Thymus (tissue), 11 donors: Measurements from ENCODE around the gene ZNF778. TPM values are rescaled to one million over a fixed set of nuclear protein-coding genes. Genes with fewer than 3 reads are reported as not detected.
"Not testable (repeated sequence)": the region's sequence is repeated elsewhere in the genome, so short reads cannot be mapped to it uniquely, and the experiment has no call there.

ENCODE experiments used
- DNase-seq, 9 donors: peaks; one replicate each; pipeline ENCODE4 v3.0.0-alpha.2; 2013; ENCODE audit warnings: low spot score in 9 of 9, low read depth in 6 of 9, missing footprints in 1 of 9
- H3K27ac ChIP-seq, 2 donors: one replicate each; pipeline ENCODE4 v1.5.1; 2013; ENCODE audit warnings: control low read depth in 1 of 2, low read depth in 1 of 2, low read length in 1 of 2, mild to moderate bottlenecking in 1 of 2, moderate library complexity in 1 of 2
- H3K27me3 ChIP-seq, 2 donors: one replicate each; pipeline ENCODE4 v1.5.1; 2013; ENCODE audit warnings: low read length in 1 of 2; ENCODE audit not compliant: control insufficient read depth in 2 of 2, insufficient read depth in 1 of 2
- H3K36me3 ChIP-seq, 2 donors: one replicate each; pipeline ENCODE4 v1.5.1; 2013; ENCODE audit warnings: low read length in 1 of 2, mild to moderate bottlenecking in 1 of 2, moderate library complexity in 1 of 2; ENCODE audit not compliant: control insufficient read depth in 2 of 2, insufficient read depth in 2 of 2
- H3K4me1 ChIP-seq, 2 donors: one replicate each; pipeline ENCODE4 v1.5.1; 2013; ENCODE audit warnings: low read length in 2 of 2; ENCODE audit not compliant: control insufficient read depth in 2 of 2, insufficient read depth in 2 of 2
- H3K4me3 ChIP-seq, 2 donors: one replicate each; pipeline ENCODE4 v1.5.1; 2013; ENCODE audit warnings: low read length in 2 of 2, control low read depth in 1 of 2, mild to moderate bottlenecking in 1 of 2
- H3K9me3 ChIP-seq, 2 donors: one replicate each; pipeline ENCODE4 v1.5.1; 2013; ENCODE audit warnings: low read length in 1 of 2, mild to moderate bottlenecking in 1 of 2; ENCODE audit not compliant: control insufficient read depth in 2 of 2, insufficient read depth in 1 of 2
- WGBS: extraction: QIAGEN DNeasy Blood & Tissue Kit; methylation state at CpG from one replicate; pipeline ENCODE4 v1.1.7; 2013; 5-methylcytosine and 5-hydroxymethylcytosine counted together
- polyA plus RNA-seq: library from polyadenylated mRNA; stranded (reverse); fragments of 200-250 nt; gene quantifications from one replicate; pipeline ENCODE4 v1.2.3, GENCODE V29; 2013
- total RNA-seq: library from RNA; stranded (reverse); fragments of 120-200 nt; gene quantifications from one replicate; pipeline ENCODE4 v1.2.4, GENCODE V29; 2013
- donor health status: healthy.

The ZNF778 gene
- total and polyA plus RNA-seq, 2 donors = 2.4 to 2.9 TPM

DNA sequence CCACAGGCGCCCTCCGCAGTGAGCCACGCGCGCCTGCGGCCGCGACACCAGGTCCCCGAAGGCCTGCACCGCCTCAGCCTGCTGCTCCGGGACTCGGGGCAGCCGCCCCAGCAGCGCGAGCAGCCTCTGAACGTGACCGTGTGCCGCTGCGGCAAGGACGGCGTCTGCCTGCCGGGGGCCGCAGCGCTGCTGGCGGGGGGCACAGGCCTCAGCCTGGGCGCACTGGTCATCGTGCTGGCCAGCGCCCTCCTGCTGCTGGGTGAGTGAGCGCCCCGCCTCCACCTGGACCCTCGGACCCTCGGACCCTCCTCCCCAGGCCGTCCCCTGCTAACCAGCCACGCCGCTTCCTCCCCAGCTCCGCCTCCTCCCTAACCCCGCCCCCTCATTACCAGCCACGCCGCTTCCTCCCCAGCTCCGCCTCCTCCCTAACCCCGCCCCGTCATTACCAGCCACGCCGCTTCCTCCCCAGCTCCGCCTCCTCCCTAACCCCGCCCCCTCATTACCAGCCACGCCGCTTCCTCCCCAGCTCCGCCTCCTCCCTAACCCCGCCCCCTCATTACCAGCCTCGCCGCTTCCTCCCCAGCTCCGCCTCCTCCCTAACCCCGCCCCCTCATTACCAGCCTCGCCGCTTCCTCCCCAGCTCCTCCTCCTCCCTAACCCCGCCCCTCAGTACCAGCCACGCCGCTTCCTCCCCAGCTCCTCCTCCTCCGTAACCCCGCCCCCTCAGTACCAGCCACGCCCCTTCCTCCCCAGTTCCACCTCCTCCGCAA, 25.1 kb upstream of the ZNF778 start:
- DNase-seq = peak in 4 of 9 donors; percentile 42 to 81 (median 62)
- H3K36me3 ChIP-seq, H3K4me1 ChIP-seq, H3K9me3 ChIP-seq, H3K27ac ChIP-seq: not testable (repeated sequence)
- WGBS = 3% methylated on average over 63 of the region's 63 CpGs
- Histone ChIP-seq H3K4me3 (peak overlapping the region in 1 of 2 donors; percentile 27), H3K27me3 (peaks cover 23 to 67% of the 10 kb centered on the region in 2 donors)

DNA sequence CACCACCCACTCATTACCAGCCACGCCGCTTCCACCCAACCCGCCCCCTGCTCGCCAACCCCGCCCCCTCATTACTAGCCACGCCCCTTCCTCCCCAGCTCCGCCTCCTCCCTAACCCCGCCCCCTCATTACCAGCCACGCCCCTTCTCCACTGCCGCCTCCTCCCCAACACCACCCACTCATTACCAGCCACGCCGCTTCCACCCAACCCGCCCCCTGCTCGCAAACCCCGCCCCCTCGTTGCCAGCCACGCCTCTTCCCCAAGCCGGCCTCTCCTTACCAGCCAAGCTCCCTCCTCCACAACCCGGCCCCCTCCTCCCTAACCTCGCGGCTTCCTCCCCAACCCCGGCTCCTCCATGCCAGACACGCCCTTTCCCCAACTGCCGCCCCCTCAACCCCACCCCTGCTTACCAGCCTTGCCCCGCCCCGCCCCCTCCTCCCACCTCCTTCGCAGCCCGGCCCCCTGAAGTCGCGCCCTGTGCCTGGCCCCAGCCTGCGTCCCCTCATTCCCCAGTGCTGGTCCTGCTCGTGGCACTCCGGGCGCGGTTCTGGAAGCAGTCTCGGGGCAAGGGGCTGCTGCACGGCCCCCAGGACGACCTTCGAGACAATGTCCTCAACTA, 24.4 kb upstream of the ZNF778 start:
- no peak overlapping the region for H3K27ac ChIP-seq
- DNase-seq = peak in 3 of 9 donors; percentile 43 to 55 (median 53)
- no peaks in the 10 kb centered on the region for H3K4me1 ChIP-seq
- H3K27me3 ChIP-seq = peaks cover 25 to 72% of the 10 kb centered on the region in 2 donors
- no peaks in the 10 kb centered on the region for H3K36me3 ChIP-seq
- H3K4me3 ChIP-seq = no peak overlapping the region
- no peaks in the 10 kb centered on the region for H3K9me3 ChIP-seq
- 11% methylated on average over 39 of the region's 39 CpGs for WGBS

DNA sequence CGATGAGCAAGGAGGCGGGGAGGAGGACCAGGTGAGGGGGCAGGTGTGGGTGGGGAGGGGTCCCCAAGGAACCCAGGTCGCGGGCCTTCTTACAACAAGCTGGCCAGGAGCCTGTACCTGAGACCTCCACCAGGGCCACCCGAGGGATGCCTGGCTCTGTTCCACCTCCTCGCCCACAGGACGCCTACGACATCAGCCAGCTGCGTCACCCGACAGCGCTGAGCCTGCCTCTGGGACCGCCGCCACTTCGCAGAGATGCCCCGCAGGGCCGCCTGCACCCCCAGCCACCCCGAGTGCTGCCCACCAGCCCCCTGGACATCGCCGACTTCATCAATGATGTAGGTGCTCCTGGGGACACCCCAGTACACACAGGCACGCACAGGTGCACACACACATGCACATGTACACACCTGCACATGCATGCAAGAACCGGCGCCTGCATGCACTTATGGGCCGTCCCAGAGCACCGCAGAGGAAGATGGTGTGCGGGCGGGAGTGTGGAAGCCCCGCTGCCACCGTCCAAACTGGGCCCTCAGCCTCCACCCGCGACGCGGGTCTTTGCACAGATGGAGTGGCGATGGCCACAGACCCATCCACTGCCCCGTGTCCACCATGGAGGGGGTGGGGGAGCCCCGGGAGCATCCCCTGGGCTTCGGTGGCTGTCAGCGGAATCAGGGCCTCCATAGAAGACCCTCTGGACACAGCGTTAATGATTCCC, 23.8 kb upstream of the ZNF778 start:
- Histone ChIP-seq H3K4me1 (no peaks in the 10 kb centered on the region), H3K4me3 (no peak overlapping the region)
- no peak for DNase-seq

DNA sequence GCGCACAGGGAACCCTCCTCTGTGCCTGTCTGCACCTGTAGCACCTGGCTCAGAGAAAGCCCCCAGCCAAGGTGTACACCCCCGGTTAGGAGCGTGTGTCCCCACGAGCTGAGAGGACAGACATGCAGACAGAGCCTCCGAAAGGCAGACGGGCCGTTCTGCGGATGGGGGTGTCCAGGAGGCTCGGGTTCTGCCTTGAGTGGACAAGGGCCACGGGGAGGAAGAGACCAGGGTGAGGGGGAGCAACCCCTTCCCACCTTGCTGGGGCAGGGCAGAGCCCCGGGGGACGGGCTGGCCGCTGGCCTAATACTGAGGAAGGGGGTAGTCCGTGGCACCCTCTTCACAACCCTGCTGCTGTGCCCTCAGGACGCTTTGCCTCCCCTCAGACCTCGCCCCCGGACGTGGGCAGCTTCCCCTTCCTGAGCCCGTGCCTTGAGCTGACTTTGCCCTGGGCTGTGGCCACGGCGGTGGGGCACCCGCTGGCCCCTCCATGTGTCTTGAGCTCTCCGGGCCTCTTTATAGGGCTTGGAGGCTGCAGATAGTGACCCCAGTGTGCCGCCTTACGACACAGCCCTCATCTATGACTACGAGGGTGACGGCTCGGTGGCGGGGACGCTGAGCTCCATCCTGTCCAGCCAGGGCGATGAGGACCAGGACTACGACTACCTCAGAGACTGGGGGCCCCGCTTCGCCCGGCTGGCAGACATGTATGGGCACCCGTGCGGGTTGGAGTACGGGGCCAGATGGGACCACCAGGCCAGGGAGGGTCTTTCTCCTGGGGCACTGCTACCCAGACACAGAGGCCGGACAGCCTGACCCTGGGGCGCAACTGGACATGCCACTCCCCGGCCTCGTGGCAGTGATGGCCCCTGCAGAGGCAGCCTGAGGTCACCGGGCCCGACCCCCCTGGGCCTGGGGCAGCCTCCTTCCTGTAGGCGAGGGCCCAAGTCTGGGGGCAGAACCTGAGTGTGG, 22.9 kb upstream of the ZNF778 start:
- Histone ChIP-seq H3K36me3 (no peaks in the 10 kb centered on the region), H3K4me3 (no peak overlapping the region), H3K27ac (no peak overlapping the region), H3K4me1 (no peaks in the 10 kb centered on the region), H3K9me3 (no peaks in the 10 kb centered on the region), H3K27me3 (peaks cover 36 to 84% of the 10 kb centered on the region in 2 donors)
- no peak for DNase-seq
- WGBS = 78% methylated on average over 45 of the region's 45 CpGs

More for the DNA sequence above, 23.8 kb upstream of the ZNF778 start:
- H3K27ac ChIP-seq = no peak overlapping the region
- WGBS = 88% methylated on average over 38 of the region's 38 CpGs
- H3K27me3 ChIP-seq = peaks cover 30 to 79% of the 10 kb centered on the region in 2 donors
- no peaks in the 10 kb centered on the region for H3K36me3 ChIP-seq
- H3K9me3 ChIP-seq = no peaks in the 10 kb centered on the region

DNA sequence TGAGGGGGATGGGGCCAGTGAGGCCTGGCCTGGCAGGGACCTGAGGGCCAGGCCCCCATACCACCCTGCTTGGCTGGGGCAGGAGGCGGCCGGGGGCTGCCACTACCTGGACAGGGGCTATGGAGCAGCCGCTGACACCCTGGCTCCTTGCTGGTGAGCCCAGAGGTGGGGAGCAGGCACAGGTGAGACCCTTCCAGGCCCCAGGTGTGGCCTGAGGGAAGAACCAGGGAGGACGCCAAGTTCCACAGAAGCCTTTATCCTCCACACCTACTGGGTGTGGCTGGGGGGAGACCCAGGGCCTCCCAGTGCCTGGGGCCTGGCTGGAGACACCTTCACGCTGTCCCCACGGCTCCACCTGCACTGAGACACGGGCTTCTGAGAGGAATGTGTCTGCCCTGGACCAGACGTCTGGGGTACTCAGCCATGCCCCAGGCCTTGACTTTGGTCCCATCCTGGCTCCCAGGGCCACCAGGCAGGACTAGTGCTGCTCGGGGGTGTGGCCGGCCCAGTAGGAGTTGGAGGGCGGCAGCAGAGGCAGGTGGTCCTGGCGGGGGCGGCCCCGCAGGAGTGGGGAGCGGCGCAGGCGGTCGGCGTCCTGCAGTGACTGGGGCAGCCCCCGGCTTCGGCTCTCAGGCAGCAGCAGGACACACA, 21.9 kb upstream of the ZNF778 start:
- no peak for DNase-seq
- peaks cover 0 to 6% of the 10 kb centered on the region in 2 donors for H3K4me1 ChIP-seq
- WGBS = 98% methylated on average over 21 of the region's 21 CpGs
- H3K27me3 ChIP-seq = peaks cover 46 to 84% of the 10 kb centered on the region in 2 donors
- no peaks in the 10 kb centered on the region for H3K36me3 ChIP-seq
- H3K4me3 ChIP-seq = no peak overlapping the region
- no peak overlapping the region for H3K27ac ChIP-seq
- no peaks in the 10 kb centered on the region for H3K9me3 ChIP-seq

DNA sequence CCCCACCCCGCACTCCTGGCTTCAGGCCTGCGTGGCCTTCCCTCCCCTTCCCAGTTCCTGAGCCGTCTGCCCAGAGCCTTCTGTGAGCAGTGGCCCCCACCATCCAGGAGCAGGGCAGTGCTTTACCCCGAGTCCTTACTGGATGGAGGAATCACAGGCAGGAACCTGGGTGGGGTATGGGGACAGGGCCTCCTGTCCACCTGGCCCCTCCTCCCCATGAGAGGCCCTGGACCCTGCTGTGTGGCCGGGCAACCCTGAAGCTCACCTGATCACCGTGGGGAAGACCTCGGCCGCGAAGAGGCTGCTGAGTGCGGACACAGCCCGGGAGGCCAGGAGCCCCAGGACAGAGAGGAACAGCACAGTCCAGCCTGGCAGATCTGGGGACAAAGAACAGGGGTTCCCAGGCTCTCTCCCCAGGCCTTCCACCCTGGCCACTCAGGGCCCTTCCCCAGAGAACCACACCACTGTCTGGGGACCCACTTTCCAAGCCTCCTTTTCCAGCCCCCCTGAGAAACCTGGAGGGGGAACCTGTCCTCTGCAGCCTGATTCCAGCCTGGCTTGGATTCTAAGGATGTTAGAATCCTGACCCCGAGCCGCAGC, 20.4 kb upstream of the ZNF778 start:
- no peak overlapping the region for H3K27ac ChIP-seq
- peaks cover 0 to 7% of the 10 kb centered on the region in 2 donors for H3K4me1 ChIP-seq
- H3K4me3 ChIP-seq = no peak overlapping the region
- no peak for DNase-seq
- H3K27me3 ChIP-seq = peaks cover 45 to 79% of the 10 kb centered on the region in 2 donors
- no peaks in the 10 kb centered on the region for H3K36me3 ChIP-seq
- no peaks in the 10 kb centered on the region for H3K9me3 ChIP-seq
- WGBS = 96% methylated on average over 13 of the region's 13 CpGs

DNA sequence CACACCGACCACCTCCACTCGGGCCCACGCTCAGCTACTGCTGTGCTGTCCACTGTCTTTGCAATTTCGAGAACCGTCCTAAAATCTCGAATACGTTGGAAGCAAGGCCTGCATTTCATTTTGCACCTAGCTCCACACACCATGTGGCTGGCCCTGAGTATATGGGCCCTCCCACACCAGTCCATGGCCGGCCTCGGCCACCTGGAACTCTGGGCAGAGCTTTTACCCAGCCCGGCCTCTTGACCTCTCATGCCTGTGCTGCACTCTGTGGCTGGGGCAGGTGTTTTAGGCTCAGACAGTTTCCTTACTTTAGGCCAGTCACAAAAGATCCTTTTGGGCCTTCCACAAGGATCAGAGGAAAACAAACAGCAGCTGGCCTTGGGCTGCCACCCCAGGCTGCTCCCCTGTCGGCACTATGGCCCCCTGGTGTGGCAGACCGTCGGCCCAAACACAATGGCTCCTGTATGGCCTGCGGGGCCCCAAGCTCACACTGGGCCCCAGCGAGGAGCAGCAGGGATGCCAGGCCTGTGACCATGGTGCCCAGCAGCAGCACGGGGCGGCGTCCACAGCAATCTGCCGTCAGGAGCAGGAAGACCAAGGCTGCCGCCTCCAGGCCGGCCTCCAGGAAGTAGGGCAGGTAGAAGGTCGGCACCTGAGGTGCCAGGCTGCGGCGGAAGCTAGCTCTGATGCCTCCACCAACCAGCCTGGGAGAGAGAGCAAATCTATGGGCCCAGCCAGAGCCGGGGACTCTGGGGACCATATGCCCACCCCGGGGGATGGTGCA, 19.7 kb upstream of the ZNF778 start:
- peaks cover 51 to 82% of the 10 kb centered on the region in 2 donors for H3K27me3 ChIP-seq
- no peaks in the 10 kb centered on the region for H3K36me3 ChIP-seq
- H3K9me3 ChIP-seq = peaks cover 0 to 4% of the 10 kb centered on the region in 2 donors
- H3K27ac ChIP-seq = no peak overlapping the region
- WGBS = 96% methylated on average over 26 of the region's 26 CpGs
- peaks cover 0 to 7% of the 10 kb centered on the region in 2 donors for H3K4me1 ChIP-seq
- H3K4me3 ChIP-seq = no peak overlapping the region
- DNase-seq = no peak
